SK-N-MC (cell line): ENCODE results near the gene COL9A1.
"Not testable (repeated sequence)": the region's sequence is repeated elsewhere in the genome, so short reads cannot be mapped to it uniquely, and the experiment has no call there.

Experiments used
- DNase-seq: peaks from one replicate; pipeline ENCODE4 v3.0.0-alpha.2; 2011; ENCODE audit warnings: low read depth, low spot score
- H3K27ac ChIP-seq: fragments of 200-600 bp; sonication (generic); 2 replicates; pipeline ENCODE4 v1.5.1; 2016; ENCODE audit warnings: mixed run types
- H3K36me3 ChIP-seq: fragments of 200-600 bp; sonication (generic); 2 replicates; pipeline ENCODE4 v1.6.1; 2017; ENCODE audit warnings: antibody characterized with exemption, low read length, mixed read lengths; ENCODE audit not compliant: insufficient read depth
- H3K4me3 ChIP-seq: fragments of 200-600 bp; sonication (generic); 2 replicates; pipeline ENCODE4 v1.5.1; 2016
- H3K9ac ChIP-seq: fragments of 200-600 bp; sonication (generic); 2 replicates; pipeline ENCODE4 v1.8.0; 2017; ENCODE audit warnings: mixed run types, mixed read lengths; ENCODE audit not compliant: insufficient read length
- H3K9me3 ChIP-seq: fragments of 200-600 bp; sonication (generic); 2 replicates; pipeline ENCODE4 v1.6.1; 2017; ENCODE audit warnings: low read depth, mild to moderate bottlenecking, antibody characterized with exemption, low read length, moderate library complexity, mixed read lengths
- EZH2 ChIP-seq: fragments of 200-600 bp; sonication (generic); IDR thresholded peaks from one replicate; pipeline ENCODE4 v1.6.1; 2017; ENCODE audit warnings: antibody characterized with exemption
- FOXP2 ChIP-seq: optimal IDR thresholded peaks from 2 replicates; pipeline ENCODE3; 2011; ENCODE audit warnings: mild to moderate bottlenecking, moderate library complexity; ENCODE audit not compliant: insufficient read depth; ENCODE audit errors: extremely low read length, control extremely low read depth
- POLR2AphosphoS5 ChIP-seq: IDR thresholded peaks from 2 replicates; pipeline ENCODE4 v1.6.1; 2012; ENCODE audit warnings: mild to moderate bottlenecking, low read depth, low read length, borderline replicate concordance

Gene COL9A1

DNA sequence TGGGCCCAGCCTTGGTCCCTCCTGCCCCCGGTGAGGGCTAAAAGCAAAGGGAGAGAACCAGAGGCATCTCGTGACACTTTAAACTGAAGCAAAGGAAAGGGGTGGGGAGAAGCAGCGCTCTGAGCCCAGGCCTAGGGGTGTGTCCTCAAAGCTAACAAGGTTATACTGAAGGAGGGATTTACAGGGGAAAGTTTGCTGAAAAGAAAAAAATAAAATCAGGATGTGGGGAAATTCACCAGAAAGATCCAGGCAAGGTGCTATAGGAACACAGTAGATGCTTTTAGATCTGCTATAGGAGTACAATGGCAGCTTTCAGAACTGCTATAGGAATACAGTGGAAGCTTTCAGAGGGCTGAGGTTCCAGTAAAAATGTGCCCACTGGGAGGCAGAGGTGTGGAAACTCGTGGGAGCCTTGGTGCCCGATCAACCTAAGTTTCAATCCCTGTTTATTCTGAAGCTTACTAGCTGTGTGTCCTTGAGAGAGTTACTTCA is at the start of gene COL9A1:
COL9A1 (minus strand) TSS at position 51 of the 492 bp plus-strand sequence. CDS start 160 bp downstream, outside the sequence.
- no peaks in the 10 kb centered on the region for H3K9me3 ChIP-seq

DNA sequence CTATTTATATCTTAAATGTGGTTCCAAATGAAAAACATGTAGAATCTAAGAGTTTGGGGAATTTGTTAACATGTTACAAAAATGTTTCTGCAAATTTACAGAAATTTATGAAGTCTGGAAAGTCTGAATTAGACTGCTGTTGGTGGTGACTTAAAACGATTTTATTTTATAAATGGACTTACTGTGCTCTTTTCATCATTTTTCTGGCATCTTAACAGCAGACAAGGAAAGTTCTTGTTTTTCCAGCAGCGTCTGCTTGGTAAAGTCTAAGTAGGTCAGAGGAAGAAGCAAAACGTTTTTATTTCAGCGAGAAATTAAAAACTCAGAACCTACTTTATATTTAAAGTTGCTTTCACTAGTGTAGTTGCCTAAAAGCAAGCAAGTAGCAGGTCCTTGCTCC is 48.6 kb upstream of the COL9A1 start:
- peak overlapping the region; percentile 97 for H3K27ac ChIP-seq
- TF ChIP-seq FOXP2 (no peak), EZH2 (no peak), POLR2AphosphoS5 (no peak)

More for the DNA sequence above, at the start of gene COL9A1:
- Histone ChIP-seq H3K4me3 (no peak within 1 kb of the TSS), H3K9ac (no peak within 1 kb of the TSS), H3K27ac (no peak within 1 kb of the TSS), H3K36me3 (no peaks in the 10 kb centered on the region)
- no peak for DNase-seq
- TF ChIP-seq POLR2AphosphoS5 (no peak), FOXP2 (no peak), EZH2 (no peak)

DNA sequence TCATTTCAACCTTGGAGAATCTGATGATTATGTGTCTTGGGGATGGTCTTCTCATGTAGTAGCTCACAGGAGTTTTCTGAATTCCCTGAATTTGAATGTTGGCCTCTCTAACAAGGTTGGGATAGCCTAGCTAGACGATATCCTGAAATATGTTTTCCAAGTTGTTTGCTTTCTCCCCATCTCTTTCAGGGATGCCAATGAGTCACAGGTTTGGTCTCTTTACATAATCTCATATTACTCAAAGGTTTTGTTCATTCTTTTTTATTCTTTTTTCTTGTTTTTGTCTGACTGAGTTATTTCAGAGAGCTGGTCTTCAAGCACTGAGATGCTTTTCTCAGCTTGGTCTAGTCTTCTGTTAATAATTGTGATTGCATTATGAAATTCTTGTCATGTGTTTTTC is 42.7 kb upstream of the COL9A1 start:
- Histone ChIP-seq H3K9ac (no peak overlapping the region), H3K36me3 (no peaks in the 10 kb centered on the region), H3K9me3 (no peaks in the 10 kb centered on the region), H3K4me3 (no peak overlapping the region), H3K27ac (no peak overlapping the region)
- no peak for DNase-seq
- TF ChIP-seq FOXP2 (no peak), EZH2 (no peak), POLR2AphosphoS5 (no peak)

More for the DNA sequence above, 48.6 kb upstream of the COL9A1 start:
- Histone ChIP-seq H3K36me3 (no peaks in the 10 kb centered on the region), H3K4me3 (peak overlapping the region; percentile 67), H3K9me3 (no peaks in the 10 kb centered on the region), H3K9ac (peak overlapping the region; percentile 61)
- DNase-seq = no peak

DNA sequence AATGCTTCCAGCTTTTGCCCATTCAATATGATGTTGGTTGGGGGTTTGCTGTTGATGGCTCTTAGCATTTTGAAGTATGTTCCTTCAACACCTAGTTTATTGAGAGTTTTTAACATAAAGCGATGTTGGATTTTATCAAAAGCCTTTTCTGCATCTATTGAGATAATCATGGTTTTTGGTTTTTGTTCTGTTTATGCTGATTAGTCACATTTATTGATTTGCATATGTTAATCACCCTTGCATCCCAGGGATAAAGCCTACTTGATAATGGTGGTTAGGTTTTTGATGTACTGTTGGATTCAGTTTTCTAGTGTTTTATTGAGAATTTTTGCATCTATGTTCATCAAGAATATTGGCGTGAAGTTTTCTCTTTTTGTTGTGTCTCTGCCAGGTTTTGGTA is 40.4 kb upstream of the COL9A1 start:
- DNase-seq = no peak
- no peak overlapping the region for H3K9ac ChIP-seq
- H3K36me3 ChIP-seq = no peaks in the 10 kb centered on the region
- TF ChIP-seq FOXP2 = no peak
- TF ChIP-seq POLR2AphosphoS5 = no peak
- TF ChIP-seq EZH2 = no peak
- H3K27ac ChIP-seq = no peak overlapping the region
- no peaks in the 10 kb centered on the region for H3K9me3 ChIP-seq
- H3K4me3 ChIP-seq = no peak overlapping the region

DNA sequence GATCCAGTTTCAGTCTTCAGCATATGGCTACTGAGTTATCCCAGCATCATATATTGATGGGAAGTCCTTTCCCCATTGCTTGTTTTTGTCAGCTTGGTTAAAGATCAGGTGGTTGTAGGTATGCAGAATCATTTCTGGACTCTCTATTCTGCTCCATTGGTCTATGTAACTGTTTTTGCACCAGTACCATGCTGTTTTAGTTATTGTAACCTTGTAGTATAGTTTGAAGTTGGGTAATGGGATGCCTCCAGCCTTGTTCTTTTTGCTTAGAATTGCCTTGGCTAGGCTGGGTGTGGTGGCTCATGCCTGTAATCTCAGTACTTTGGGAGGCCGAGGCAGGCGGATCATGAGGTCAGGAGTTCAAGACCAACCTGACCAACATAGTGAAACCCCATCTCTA is 36.9 kb upstream of the COL9A1 start:
- not testable (repeated sequence) for H3K36me3 ChIP-seq, H3K9me3 ChIP-seq, H3K27ac ChIP-seq, H3K9ac ChIP-seq, H3K4me3 ChIP-seq, DNase-seq

- Histone ChIP-seq H3K9me3 (no peaks in the 10 kb centered on the region), H3K36me3 (no peaks in the 10 kb centered on the region)
Observed at GRCh38 chr6:70338775-70339174, 35.9 kb upstream of the COL9A1 start.

GRCh38 chr6:70337743-70338105 is 34.8 kb upstream of the COL9A1 start:
- H3K9me3 ChIP-seq = no peaks in the 10 kb centered on the region
- DNase-seq = no peak
- no peaks in the 10 kb centered on the region for H3K36me3 ChIP-seq
- H3K9ac ChIP-seq = no peak overlapping the region
- no peak overlapping the region for H3K4me3 ChIP-seq
- no peak for TF ChIP-seq EZH2
- TF ChIP-seq POLR2AphosphoS5 = no peak
- no peak for TF ChIP-seq FOXP2
- H3K27ac ChIP-seq = no peak overlapping the region

More at GRCh38 chr6:70338775-70339174, 35.9 kb upstream of the COL9A1 start:
- H3K27ac ChIP-seq = no peak overlapping the region
- no peak for DNase-seq
- H3K9ac ChIP-seq = no peak overlapping the region
- H3K4me3 ChIP-seq = no peak overlapping the region
- TF ChIP-seq EZH2 (no peak), POLR2AphosphoS5 (no peak), FOXP2 (no peak)

DNA sequence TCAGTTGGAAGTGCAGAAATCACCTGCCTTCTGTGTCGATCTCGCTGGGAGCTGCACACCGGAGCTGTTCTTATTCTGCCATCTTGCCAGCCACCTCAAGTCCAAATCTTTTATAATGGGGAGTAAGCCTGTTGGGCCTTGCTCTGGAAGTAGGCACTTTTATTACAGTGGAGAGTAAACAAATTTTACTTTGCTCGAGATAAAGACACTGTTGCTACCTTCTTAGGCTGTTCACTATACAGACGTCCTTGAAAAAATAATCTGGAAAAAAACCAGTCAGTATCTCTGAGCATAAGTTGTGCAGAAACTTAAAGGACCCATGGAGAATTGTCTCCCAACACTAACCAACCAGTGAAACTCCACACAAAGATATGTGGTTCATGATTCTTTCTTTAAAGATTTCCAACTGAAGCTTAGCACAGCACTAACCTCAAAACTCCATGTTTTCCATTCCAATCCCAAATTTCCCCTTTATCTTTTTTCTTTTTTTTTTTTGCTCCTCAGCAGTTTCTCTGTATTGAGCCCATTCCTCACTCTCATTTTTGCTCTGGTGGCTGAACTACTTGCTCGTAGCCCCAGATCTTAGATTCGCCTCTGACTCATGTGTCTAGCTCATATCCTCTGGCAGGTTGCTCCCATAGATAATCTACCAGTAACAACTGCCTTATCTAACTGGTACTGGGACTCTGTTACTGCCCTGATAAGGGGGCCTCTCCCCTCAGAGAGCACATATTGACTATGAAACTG is 34.3 kb upstream of the COL9A1 start:
- no peaks in the 10 kb centered on the region for H3K36me3 ChIP-seq
- DNase-seq = no peak
- H3K9ac ChIP-seq = no peak overlapping the region
- TF ChIP-seq FOXP2 (no peak), POLR2AphosphoS5 (no peak), EZH2 (no peak)
- no peaks in the 10 kb centered on the region for H3K9me3 ChIP-seq
- H3K4me3 ChIP-seq = no peak overlapping the region
- no peak overlapping the region for H3K27ac ChIP-seq

GRCh38 chr6:70327036-70327435 is 24.2 kb upstream of the COL9A1 start:
- Histone ChIP-seq H3K36me3 (no peaks in the 10 kb centered on the region), H3K4me3 (no peak overlapping the region), H3K9me3 (no peaks in the 10 kb centered on the region), H3K27ac (peak overlapping the region; percentile 67; the same call in 1 of the 2 replicates), H3K9ac (no peak overlapping the region)
- no peak for DNase-seq
- no peak for TF ChIP-seq FOXP2
- TF ChIP-seq POLR2AphosphoS5 = no peak
- no peak for TF ChIP-seq EZH2
